Neuronal stem cell (in vitro differentiated cells): ENCODE data around the gene C2orf76.

Source experiments
- DNase-seq: peaks from one replicate; pipeline ENCODE4 v3.0.0-alpha.2; 2013; ENCODE audit warnings: low spot score
- H2AFZ ChIP-seq: one replicate; pipeline ENCODE4 v1.6.1; 2013; ENCODE audit warnings: mild to moderate bottlenecking, low read length, inconsistent platforms
- H2AK5ac ChIP-seq: 2 replicates; pipeline ENCODE4 v1.6.1; 2013; ENCODE audit warnings: low read depth, mild to moderate bottlenecking, inconsistent platforms, low read length, moderate library complexity, mixed read lengths
- H2BK120ac ChIP-seq: 2 replicates; pipeline ENCODE4 v1.6.1; 2013; ENCODE audit warnings: low read depth, mild to moderate bottlenecking, inconsistent platforms, low read length, moderate library complexity, mixed read lengths
- H2BK12ac ChIP-seq: one replicate; pipeline ENCODE4 v1.6.1; 2013; ENCODE audit warnings: low read length, inconsistent platforms
- H2BK15ac ChIP-seq: 2 replicates; pipeline ENCODE4 v1.6.1; 2013; ENCODE audit warnings: mild to moderate bottlenecking, low read length, inconsistent platforms, mixed read lengths
- H2BK5ac ChIP-seq: one replicate; pipeline ENCODE4 v1.6.1; 2013; ENCODE audit warnings: inconsistent platforms, mild to moderate bottlenecking, low read length, moderate library complexity
- H3K14ac ChIP-seq: one replicate; pipeline ENCODE4 v1.6.1; 2013; ENCODE audit warnings: low read length, inconsistent platforms
- H3K18ac ChIP-seq: 2 replicates; pipeline ENCODE4 v1.6.1; 2013; ENCODE audit warnings: low read length, inconsistent platforms
- H3K23ac ChIP-seq: 2 replicates; pipeline ENCODE4 v1.6.1; 2013; ENCODE audit warnings: low read depth, mild to moderate bottlenecking, mixed read lengths, low read length, inconsistent platforms; ENCODE audit not compliant: poor library complexity
- H3K27ac ChIP-seq: replicated peaks from 3 replicates; pipeline ENCODE4 v1.5.1; 2013; ENCODE audit warnings: low read length, inconsistent platforms
- H3K27me3 ChIP-seq, 3 experiments: 2 replicates each; pipeline ENCODE4 v1.6.1; 2013; ENCODE audit warnings: low read length in 3 of 3, mild to moderate bottlenecking in 2 of 3, inconsistent platforms in 1 of 3, low read depth in 1 of 3, mixed read lengths in 1 of 3, moderate library complexity in 1 of 3; ENCODE audit not compliant: control insufficient read depth in 3 of 3, insufficient read depth in 3 of 3
- H3K36me3 ChIP-seq, 2 donors: replicated peaks in 1 of 2; 2 replicates each; pipeline ENCODE4 v1.6.1; 2013; ENCODE audit warnings: low read length in 2 of 2; ENCODE audit not compliant: control insufficient read depth in 2 of 2, insufficient read depth in 2 of 2
- H3K4ac ChIP-seq: 2 replicates; pipeline ENCODE4 v1.6.1; 2013; ENCODE audit warnings: inconsistent platforms, mild to moderate bottlenecking, low read length, moderate library complexity
- H3K4me1 ChIP-seq, 2 donors: 1 replicate in 1 of 2; 2 replicates in 1 of 2; pipeline ENCODE4 v1.6.1; 2013; ENCODE audit warnings: low read length in 2 of 2, low read depth in 1 of 2; ENCODE audit not compliant: control insufficient read depth in 2 of 2, insufficient read depth in 1 of 2
- H3K4me2 ChIP-seq: one replicate; pipeline ENCODE4 v1.6.1; 2013; ENCODE audit warnings: mild to moderate bottlenecking, low read length, inconsistent platforms; ENCODE audit not compliant: insufficient read depth, poor library complexity, severe bottlenecking
- H3K4me3 ChIP-seq, 2 donors: 2 replicates each; pipeline ENCODE4 v1.5.1; 2013; ENCODE audit warnings: low read length in 2 of 2, mild to moderate bottlenecking in 2 of 2, inconsistent platforms in 1 of 2, moderate library complexity in 1 of 2
- H3K79me1 ChIP-seq: one replicate; pipeline ENCODE4 v1.6.1; 2013; ENCODE audit warnings: low read depth, mild to moderate bottlenecking, inconsistent platforms, low read length, moderate library complexity
- H3K9ac ChIP-seq: one replicate; pipeline ENCODE4 v1.6.1; 2013; ENCODE audit warnings: mild to moderate bottlenecking, low read depth, low read length, inconsistent platforms; ENCODE audit not compliant: poor library complexity
- H3K9me3 ChIP-seq, 2 donors: replicated peaks in 1 of 2; 2 replicates each; pipeline versions ENCODE3 to v1.6.1; 2013; ENCODE audit warnings: low read length in 2 of 2, mild to moderate bottlenecking in 2 of 2, inconsistent platforms in 1 of 2, low read depth in 1 of 2, mixed read lengths in 1 of 2, moderate library complexity in 1 of 2; ENCODE audit not compliant: control insufficient read depth in 2 of 2, insufficient read depth in 1 of 2
- H4K8ac ChIP-seq: one replicate; pipeline ENCODE4 v1.6.1; 2013; ENCODE audit warnings: low read depth, mild to moderate bottlenecking, inconsistent platforms, low read length, moderate library complexity
- H4K91ac ChIP-seq: one replicate; pipeline ENCODE4 v1.6.1; 2013; ENCODE audit warnings: low read length, low read depth, mild to moderate bottlenecking, inconsistent platforms; ENCODE audit not compliant: poor library complexity
- WGBS, 2 donors: extraction: QIAGEN DNeasy Blood & Tissue Kit; methylation state at CpG; one replicate each; pipeline ENCODE4 v1.1.7; 2013; ENCODE audit warnings: missing lambda C conversion rate in 2 of 2, mixed read lengths in 1 of 2; ENCODE audit not compliant: insufficient read length in 2 of 2, insufficient replicate concordance in 1 of 2; ENCODE audit errors: extremely low coverage in 2 of 2; 5-methylcytosine and 5-hydroxymethylcytosine counted together

C2orf76 gene

GRCh38 chr2:119365436-119365835 lies 1.2 kb downstream of the C2orf76 start:
- Histone ChIP-seq H3K4me3 (peak overlapping the region; percentile 63 to 85), H3K27ac (no peak overlapping the region), H3K27me3 (no peaks in the 10 kb centered on the region), H3K4me2 (peak overlapping the region; percentile 66), H3K9ac (no peak overlapping the region), H4K91ac (no peak overlapping the region), H2BK5ac (no peak overlapping the region), H2BK120ac (no peak overlapping the region), H2BK12ac (no peak overlapping the region), H3K4me1 (peaks cover 8 to 9% of the 10 kb centered on the region in 2 donors), H2AFZ (no peak overlapping the region), H4K8ac (no peak overlapping the region), H3K14ac (no peak overlapping the region), H2BK15ac (no peak overlapping the region), H3K23ac (no peak overlapping the region), H2AK5ac (no peak overlapping the region), H3K36me3 (peaks cover 15 to 25% of the 10 kb centered on the region in 2 donors), H3K9me3 (no peaks in the 10 kb centered on the region), H3K79me1 (peaks cover 9% of the 10 kb centered on the region), H3K4ac (no peak overlapping the region), H3K18ac (no peak overlapping the region)
- WGBS, 2 donors, result no CpG with 5 or more reads among the region's 6 CpGs
- no peak for DNase-seq

DNA sequence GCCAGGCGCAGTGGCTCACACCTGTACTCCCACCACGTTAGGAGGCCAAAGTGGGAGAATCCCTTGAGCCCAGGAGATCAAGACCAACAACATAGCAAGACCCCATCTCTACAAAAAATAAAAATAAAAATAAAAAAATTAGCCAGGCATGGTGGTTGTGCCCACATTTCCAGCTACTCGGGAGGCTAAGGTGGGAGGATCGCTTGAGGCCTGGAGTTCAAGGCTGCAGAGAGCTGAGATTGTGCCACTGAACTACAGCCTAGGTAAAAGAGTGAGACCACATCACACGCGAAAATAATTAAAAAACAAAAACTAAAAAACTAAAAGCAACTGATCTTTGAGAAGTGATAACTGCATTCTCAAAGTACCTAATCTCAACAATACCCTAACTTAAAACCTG lies 1.8 kb downstream of the C2orf76 start:
- WGBS, 2 donors, result no CpG with 5 or more reads among the region's 6 CpGs
- no peak overlapping the region for H2BK12ac ChIP-seq
- H4K8ac ChIP-seq, result no peak overlapping the region
- H3K4me1 ChIP-seq, result peaks cover 8 to 9% of the 10 kb centered on the region in 2 donors
- H4K91ac ChIP-seq, result no peak overlapping the region
- no peak overlapping the region for H3K4me2 ChIP-seq
- no peak overlapping the region for H3K4ac ChIP-seq
- H3K18ac ChIP-seq, result no peak overlapping the region
- no peak overlapping the region for H2AFZ ChIP-seq
- peaks cover 13 to 19% of the 10 kb centered on the region in 2 donors for H3K36me3 ChIP-seq
- H3K27me3 ChIP-seq, result no peaks in the 10 kb centered on the region
- H2AK5ac ChIP-seq, result no peak overlapping the region
- peak overlapping the region in 1 of 2 donors; percentile 85 for H3K4me3 ChIP-seq
- H3K9me3 ChIP-seq, result no peaks in the 10 kb centered on the region
- H2BK120ac ChIP-seq, result no peak overlapping the region
- H2BK5ac ChIP-seq, result no peak overlapping the region
- no peak overlapping the region for H2BK15ac ChIP-seq
- H3K9ac ChIP-seq, result no peak overlapping the region
- H3K79me1 ChIP-seq, result peaks cover 9% of the 10 kb centered on the region
- H3K27ac ChIP-seq, result no peak overlapping the region
- H3K14ac ChIP-seq, result no peak overlapping the region
- DNase-seq, result no peak
- H3K23ac ChIP-seq, result no peak overlapping the region

- Histone ChIP-seq H3K27ac (no peak overlapping the region), H3K23ac (no peak overlapping the region)
- no CpG with 5 or more reads among the region's 2 CpGs for WGBS, 2 donors
Observed at GRCh38 chr2:119360423-119360966, 6.1 kb downstream of the C2orf76 start.

GRCh38 chr2:119359774-119360173 lies 6.9 kb downstream of the C2orf76 start:
- Histone ChIP-seq H3K9me3 (no peaks in the 10 kb centered on the region), H4K91ac (no peak overlapping the region), H3K4me1 (no peaks in the 10 kb centered on the region), H3K27me3 (no peaks in the 10 kb centered on the region), H2AK5ac (no peak overlapping the region), H2BK15ac (no peak overlapping the region), H2AFZ (no peak overlapping the region), H3K9ac (no peak overlapping the region), H3K4me2 (no peak overlapping the region), H2BK120ac (no peak overlapping the region), H3K4ac (no peak overlapping the region), H2BK5ac (no peak overlapping the region), H3K18ac (no peak overlapping the region), H3K27ac (no peak overlapping the region), H3K79me1 (no peaks in the 10 kb centered on the region), H3K4me3 (no peak overlapping the region), H3K23ac (no peak overlapping the region), H3K14ac (no peak overlapping the region), H3K36me3 (no peaks in the 10 kb centered on the region), H4K8ac (no peak overlapping the region), H2BK12ac (no peak overlapping the region)
- WGBS, 2 donors, result no CpG with 5 or more reads among the region's 6 CpGs
- no peak for DNase-seq

More at GRCh38 chr2:119360423-119360966, 6.1 kb downstream of the C2orf76 start:
- no peak overlapping the region for H2BK120ac ChIP-seq
- DNase-seq, result no peak
- H3K79me1 ChIP-seq, result no peaks in the 10 kb centered on the region
- no peak overlapping the region for H2BK5ac ChIP-seq
- H2BK15ac ChIP-seq, result no peak overlapping the region
- no peak overlapping the region for H3K18ac ChIP-seq
- H3K9ac ChIP-seq, result no peak overlapping the region
- H3K4me3 ChIP-seq, result no peak overlapping the region
- no peaks in the 10 kb centered on the region for H3K27me3 ChIP-seq
- no peaks in the 10 kb centered on the region for H3K36me3 ChIP-seq
- no peak overlapping the region for H2AFZ ChIP-seq
- no peak overlapping the region for H3K4me2 ChIP-seq
- H3K14ac ChIP-seq, result no peak overlapping the region
- peaks cover 1 to 2% of the 10 kb centered on the region in 2 donors for H3K4me1 ChIP-seq
- H4K91ac ChIP-seq, result no peak overlapping the region
- no peak overlapping the region for H4K8ac ChIP-seq
- H3K4ac ChIP-seq, result no peak overlapping the region
- no peak overlapping the region for H2AK5ac ChIP-seq
- no peak overlapping the region for H2BK12ac ChIP-seq
- H3K9me3 ChIP-seq, result no peaks in the 10 kb centered on the region
